Liver (tissue), 9 donors: Measurements from ENCODE around the gene BTBD19. TPM values are rescaled to one million over a fixed set of nuclear protein-coding genes. Genes with fewer than 3 reads are reported as not detected.
"Not testable (repeated sequence)": the region's sequence is repeated elsewhere in the genome, so short reads cannot be mapped to it uniquely, and the experiment has no call there.

Experiments used
- DNase-seq: peaks from one replicate; pipeline ENCODE4 v3.0.0-alpha.2; 2017; ENCODE audit warnings: low spot score
- H3K27ac ChIP-seq, 2 donors: one replicate each; pipeline ENCODE4 v1.7.0; 2013; ENCODE audit warnings: inconsistent platforms in 2 of 2, low read length in 2 of 2, control low read depth in 1 of 2, low read depth in 1 of 2, mild to moderate bottlenecking in 1 of 2
- H3K27me3 ChIP-seq, 4 donors: one replicate each; pipeline versions ENCODE4 v1.6.1 to v1.7.0; 2013; ENCODE audit warnings: low read length in 3 of 4, inconsistent platforms in 1 of 4, mild to moderate bottlenecking in 1 of 4, moderate library complexity in 1 of 4; ENCODE audit not compliant: control insufficient read depth in 4 of 4, insufficient read depth in 4 of 4
- H3K36me3 ChIP-seq, 4 donors: one replicate each; pipeline versions ENCODE4 v1.6.1 to v1.7.0; 2013; ENCODE audit warnings: low read length in 3 of 4, mild to moderate bottlenecking in 3 of 4, low read depth in 1 of 4, moderate library complexity in 1 of 4; ENCODE audit not compliant: control insufficient read depth in 4 of 4, insufficient read depth in 3 of 4
- H3K4me1 ChIP-seq, 4 donors: one replicate each; pipeline versions ENCODE4 v1.6.1 to v1.7.0; 2013; ENCODE audit warnings: low read length in 3 of 4, mild to moderate bottlenecking in 3 of 4, moderate library complexity in 1 of 4; ENCODE audit not compliant: control insufficient read depth in 4 of 4, insufficient read depth in 4 of 4
- H3K4me3 ChIP-seq, 3 donors: one replicate each; pipeline versions ENCODE4 v1.6.1 to v1.7.0; 2013; ENCODE audit warnings: low read length in 3 of 3, control low read depth in 1 of 3, low read depth in 1 of 3, mild to moderate bottlenecking in 1 of 3
- H3K9ac ChIP-seq, 2 donors: one replicate each; pipeline ENCODE4 v1.7.0; 2013; ENCODE audit warnings: low read length in 2 of 2, mild to moderate bottlenecking in 2 of 2, moderate library complexity in 2 of 2, control low read depth in 1 of 2, low read depth in 1 of 2
- H3K9me3 ChIP-seq, 4 donors: one replicate each; pipeline versions ENCODE4 v1.6.1 to v1.7.0; 2013; ENCODE audit warnings: low read length in 3 of 4; ENCODE audit not compliant: control insufficient read depth in 4 of 4
- EGR1 ChIP-seq, 2 donors: IDR thresholded peaks; 2 replicates each; pipeline ENCODE4 v1.6.1; 2016 to 2018; ENCODE audit warnings: antibody characterized with exemption in 2 of 2, low read depth in 2 of 2
- FOXA1 ChIP-seq: IDR thresholded peaks from 2 replicates; pipeline ENCODE4 v1.6.1; 2016; ENCODE audit warnings: antibody characterized with exemption
- GABPA ChIP-seq, 2 donors: IDR thresholded peaks in 1 of 2; conservative IDR thresholded peaks in 1 of 2; 2 replicates each; pipeline ENCODE4 v1.6.1; 2016; ENCODE audit warnings: antibody characterized with exemption in 2 of 2, mild to moderate bottlenecking in 1 of 2, moderate library complexity in 1 of 2
- HNF4A ChIP-seq, 2 donors: conservative IDR thresholded peaks; 2 replicates each; pipeline ENCODE4 v1.6.1; 2016; ENCODE audit warnings: antibody characterized with exemption in 2 of 2, mild to moderate bottlenecking in 2 of 2
- HNF4G ChIP-seq: IDR thresholded peaks from 2 replicates; pipeline ENCODE4 v1.6.1; 2016; ENCODE audit warnings: antibody characterized with exemption
- NR2F2 ChIP-seq: IDR thresholded peaks from 2 replicates; pipeline ENCODE4 v1.6.1; 2016; ENCODE audit warnings: antibody characterized with exemption
- RXRA ChIP-seq, 2 donors: IDR thresholded peaks; 2 replicates each; pipeline ENCODE4 v1.6.1; 2017 to 2018; ENCODE audit warnings: antibody characterized with exemption in 2 of 2, mild to moderate bottlenecking in 1 of 2
- SP1 ChIP-seq: IDR thresholded peaks from 2 replicates; pipeline ENCODE4 v1.6.1; 2018; ENCODE audit warnings: antibody characterized with exemption, mild to moderate bottlenecking
- YY1 ChIP-seq: IDR thresholded peaks from 2 replicates; pipeline ENCODE4 v1.6.1; 2016; ENCODE audit warnings: antibody characterized with exemption, mild to moderate bottlenecking
- WGBS: extraction: QIAGEN DNeasy Blood & Tissue Kit; methylation state at CpG from one replicate; pipeline ENCODE4 v1.1.7; 2013; 5-methylcytosine and 5-hydroxymethylcytosine counted together
- polyA plus RNA-seq, 2 donors: library from polyadenylated mRNA; stranded (reverse) in 1 of 2; unstranded in 1 of 2; fragments of 200-250 nt in 1 of 2; fragments of >200 nt in 1 of 2; fragmentation: Nextera tagmentation in 1 of 2; extraction: Ambion mirVana in 1 of 2; gene quantifications; one replicate each; pipeline versions ENCODE4 v1.2.1 to v1.2.3, GENCODE V29; 2013 to 2015
- total RNA-seq, 2 donors: library from RNA; depleted of rRNA; stranded (reverse); fragments of >200 nt; gene quantifications; one replicate each; pipeline ENCODE4 v1.2.3, GENCODE V29; 2014
- TF ChIP-seq, protein P1 (sequence below): IDR thresholded peaks from 2 replicates; pipeline ENCODE4 v1.6.1; 2016; ENCODE audit warnings: antibody characterized with exemption, mild to moderate bottlenecking
- donor health status: healthy.
- donor health status: healthy.
- donor health status: healthy.
- donor health status: healthy.
- donor health status: healthy.

The BTBD19 gene
- total and polyA plus RNA-seq, 4 donors, result 1.3 to 3.1 (median 2.6) TPM

DNA sequence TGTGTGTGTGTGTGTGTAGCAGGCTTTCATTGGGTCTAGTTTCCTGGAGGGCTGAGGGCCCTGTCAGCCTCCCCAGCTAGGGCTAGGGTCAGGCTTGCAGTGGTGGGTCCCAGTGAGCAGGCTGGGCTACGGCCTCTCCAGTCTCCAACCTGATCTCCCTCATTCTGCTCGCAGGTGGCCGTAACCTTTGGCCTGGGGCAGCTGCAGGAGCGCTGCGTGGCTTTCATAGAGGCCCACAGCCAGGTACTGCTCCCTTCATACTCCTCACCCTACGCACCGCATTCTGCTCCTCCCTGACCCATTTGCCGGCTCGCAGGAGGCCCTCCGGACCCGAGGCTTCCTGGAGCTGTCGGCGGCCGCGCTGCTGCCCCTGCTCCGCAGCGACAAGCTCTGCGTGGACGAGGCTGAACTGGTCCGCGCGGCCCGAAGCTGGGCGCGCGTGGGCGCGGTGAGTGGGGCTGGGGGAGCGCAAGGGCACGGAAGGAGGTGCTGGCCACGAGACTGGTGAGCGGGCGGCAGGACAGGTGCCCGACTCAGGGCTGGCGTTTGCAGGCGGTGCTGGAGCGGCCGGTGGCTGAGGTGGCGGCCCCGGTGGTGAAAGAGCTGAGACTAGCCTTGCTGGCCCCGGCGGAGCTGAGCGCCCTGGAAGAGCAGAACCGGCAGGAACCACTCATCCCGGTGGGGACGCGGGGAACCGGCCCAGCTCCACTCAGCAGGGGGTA lies 4.7 kb downstream of the BTBD19 start:
- WGBS, result 28% methylated on average over 48 of the region's 48 CpGs
- Histone ChIP-seq H3K4me1 (peaks cover 12 to 39% (median 28%) of the 10 kb centered on the region in 4 donors), H3K9ac (peak overlapping the region; percentile 36 to 89)

DNA sequence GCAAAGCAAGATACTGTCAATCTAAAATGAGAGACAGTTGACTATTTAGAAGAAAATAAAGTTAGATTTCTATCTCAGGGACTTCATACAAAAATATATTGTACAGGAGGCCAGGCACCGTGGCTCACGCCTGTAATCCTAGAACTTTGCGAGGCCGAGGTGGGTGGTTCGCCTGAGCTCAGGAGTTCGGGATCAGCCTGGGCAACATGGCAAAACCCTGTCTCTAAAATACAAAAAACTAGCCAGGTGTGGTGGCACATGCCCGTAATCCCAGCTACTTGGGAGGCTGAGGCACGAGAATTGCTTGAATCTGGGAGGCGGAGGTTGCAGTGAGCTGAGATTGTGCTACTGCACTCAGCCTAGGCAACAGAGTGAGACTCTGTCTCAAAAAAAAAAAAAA lies 7.6 kb downstream of the BTBD19 start:
- peaks cover 7 to 36% (median 19%) of the 10 kb centered on the region in 4 donors for H3K4me1 ChIP-seq
- not testable (repeated sequence) for H3K27me3 ChIP-seq, H3K9me3 ChIP-seq, H3K27ac ChIP-seq, H3K36me3 ChIP-seq, H3K4me3 ChIP-seq, DNase-seq, H3K9ac ChIP-seq
- WGBS, result 91% methylated on average over 9 of the region's 9 CpGs

More for the DNA sequence above, 4.7 kb downstream of the BTBD19 start:
- Histone ChIP-seq H3K27me3 (no peaks in the 10 kb centered on the region), H3K4me3 (peak overlapping the region; percentile 71 to 82 (median 72)), H3K9me3 (no peaks in the 10 kb centered on the region), H3K36me3 (no peaks in the 10 kb centered on the region), H3K27ac (peak overlapping the region; percentile 86 to 94)
- peak; percentile 36 for DNase-seq
- TF ChIP-seq SP1 (peak; percentile 50), RXRA (IDR thresholded peaks at IDR 0.05) (peak in 1 of 2 donors; percentile 15), HNF4A (conservative IDR thresholded peaks at IDR 0.05) (peak; percentile 20 to 46), GABPA (IDR thresholded peaks at IDR 0.05 in 1 of 2, conservative IDR thresholded peaks at IDR 0.05 in 1 of 2) (no peak)

DNA sequence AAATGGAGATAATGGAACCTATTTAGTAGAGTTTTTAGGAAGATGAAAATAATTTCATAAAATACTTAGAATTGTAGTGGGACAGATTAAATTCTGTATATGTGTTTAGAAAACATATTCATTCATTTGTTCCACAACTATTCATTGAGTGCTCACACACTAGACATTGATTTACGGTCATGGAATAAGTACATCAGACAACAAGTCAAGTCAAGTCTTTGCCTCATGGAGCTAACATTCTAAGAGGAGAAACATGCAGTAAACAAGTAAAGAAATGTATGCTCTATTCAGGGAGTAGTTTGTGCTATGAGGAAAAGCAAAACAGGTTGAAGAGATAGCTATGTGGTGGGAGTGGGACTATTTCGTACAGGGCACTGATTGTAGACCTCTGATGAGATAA lies 9.0 kb downstream of the BTBD19 start:
- Histone ChIP-seq H3K27ac (no peak overlapping the region), H3K27me3 (no peaks in the 10 kb centered on the region), H3K9me3 (no peaks in the 10 kb centered on the region), H3K4me3 (no peak overlapping the region), H3K36me3 (no peaks in the 10 kb centered on the region), H3K9ac (no peak overlapping the region), H3K4me1 (peaks cover 7 to 37% (median 19%) of the 10 kb centered on the region in 4 donors)
- no peak for DNase-seq
- WGBS, result 93% methylated on average over 2 of the region's 2 CpGs
- no peak for TF ChIP-seq FOXA1
- no peak for TF ChIP-seq YY1
- TF ChIP-seq EGR1 (IDR thresholded peaks at IDR 0.05; ENCODE audit: low read depth in 2 of 2), result no peak
- no peak for TF ChIP-seq NR2F2
- no peak for TF ChIP-seq HNF4G
- TF ChIP-seq, protein P1, sequence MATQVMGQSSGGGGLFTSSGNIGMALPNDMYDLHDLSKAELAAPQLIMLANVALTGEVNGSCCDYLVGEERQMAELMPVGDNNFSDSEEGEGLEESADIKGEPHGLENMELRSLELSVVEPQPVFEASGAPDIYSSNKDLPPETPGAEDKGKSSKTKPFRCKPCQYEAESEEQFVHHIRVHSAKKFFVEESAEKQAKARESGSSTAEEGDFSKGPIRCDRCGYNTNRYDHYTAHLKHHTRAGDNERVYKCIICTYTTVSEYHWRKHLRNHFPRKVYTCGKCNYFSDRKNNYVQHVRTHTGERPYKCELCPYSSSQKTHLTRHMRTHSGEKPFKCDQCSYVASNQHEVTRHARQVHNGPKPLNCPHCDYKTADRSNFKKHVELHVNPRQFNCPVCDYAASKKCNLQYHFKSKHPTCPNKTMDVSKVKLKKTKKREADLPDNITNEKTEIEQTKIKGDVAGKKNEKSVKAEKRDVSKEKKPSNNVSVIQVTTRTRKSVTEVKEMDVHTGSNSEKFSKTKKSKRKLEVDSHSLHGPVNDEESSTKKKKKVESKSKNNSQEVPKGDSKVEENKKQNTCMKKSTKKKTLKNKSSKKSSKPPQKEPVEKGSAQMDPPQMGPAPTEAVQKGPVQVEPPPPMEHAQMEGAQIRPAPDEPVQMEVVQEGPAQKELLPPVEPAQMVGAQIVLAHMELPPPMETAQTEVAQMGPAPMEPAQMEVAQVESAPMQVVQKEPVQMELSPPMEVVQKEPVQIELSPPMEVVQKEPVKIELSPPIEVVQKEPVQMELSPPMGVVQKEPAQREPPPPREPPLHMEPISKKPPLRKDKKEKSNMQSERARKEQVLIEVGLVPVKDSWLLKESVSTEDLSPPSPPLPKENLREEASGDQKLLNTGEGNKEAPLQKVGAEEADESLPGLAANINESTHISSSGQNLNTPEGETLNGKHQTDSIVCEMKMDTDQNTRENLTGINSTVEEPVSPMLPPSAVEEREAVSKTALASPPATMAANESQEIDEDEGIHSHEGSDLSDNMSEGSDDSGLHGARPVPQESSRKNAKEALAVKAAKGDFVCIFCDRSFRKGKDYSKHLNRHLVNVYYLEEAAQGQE, result no peak
